Measurements from ENCODE around the gene STRADB. TPM values are rescaled to one million over a fixed set of nuclear protein-coding genes. Genes with fewer than 3 reads are reported as not detected.
"Not testable (repeated sequence)": the region's sequence is repeated elsewhere in the genome, so short reads cannot be mapped to it uniquely, and the experiment has no call there.

Gene STRADB
- total RNA-seq, 1 donor from 2014 or later: 142 TPM

- DNase-seq (ENCODE audit: low spot score): no peak
Measured at GRCh38 chr2:201430839-201431238, 20.7 kb upstream of the STRADB start.

GRCh38 chr2:201432038-201432620 is 19.4 kb upstream of the STRADB start:
- DNase-seq (ENCODE audit: low spot score): no peak

- DNase-seq (ENCODE audit: low spot score): peak; percentile 52
Measured at GRCh38 chr2:201432621-201433393, 18.7 kb upstream of the STRADB start.

DNA sequence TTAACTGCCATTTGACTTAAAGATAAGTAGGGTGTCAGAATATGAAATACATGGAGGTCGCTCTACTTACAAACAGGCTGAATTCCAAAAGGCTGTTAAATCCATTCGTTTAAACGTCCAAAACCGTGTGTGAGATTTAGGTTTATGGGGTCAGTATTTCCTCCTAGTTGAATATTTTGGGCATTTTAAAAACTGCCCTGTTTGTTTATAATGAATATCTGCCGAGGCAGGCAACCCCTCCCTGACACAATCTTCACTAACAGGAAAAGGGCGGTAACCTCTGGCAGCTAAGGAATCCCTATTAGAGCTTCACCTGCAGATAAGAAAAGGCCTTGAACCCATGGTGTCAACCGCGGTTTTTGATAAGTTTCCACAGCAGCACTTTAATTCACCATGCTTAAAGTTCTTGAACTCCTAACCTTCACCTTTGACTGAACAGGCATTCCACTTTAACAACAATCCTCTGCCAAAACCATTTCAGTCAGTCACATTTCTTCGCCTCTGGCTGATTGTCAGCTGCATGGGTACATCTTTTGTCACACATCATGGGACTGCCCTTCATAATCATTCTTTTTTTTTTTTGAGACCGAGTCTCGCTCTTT is 18.0 kb upstream of the STRADB start:
- DNase-seq (ENCODE audit: low spot score): no peak

GRCh38 chr2:201436141-201436540 is 15.4 kb upstream of the STRADB start:
- DNase-seq (ENCODE audit: low spot score): no peak

DNA sequence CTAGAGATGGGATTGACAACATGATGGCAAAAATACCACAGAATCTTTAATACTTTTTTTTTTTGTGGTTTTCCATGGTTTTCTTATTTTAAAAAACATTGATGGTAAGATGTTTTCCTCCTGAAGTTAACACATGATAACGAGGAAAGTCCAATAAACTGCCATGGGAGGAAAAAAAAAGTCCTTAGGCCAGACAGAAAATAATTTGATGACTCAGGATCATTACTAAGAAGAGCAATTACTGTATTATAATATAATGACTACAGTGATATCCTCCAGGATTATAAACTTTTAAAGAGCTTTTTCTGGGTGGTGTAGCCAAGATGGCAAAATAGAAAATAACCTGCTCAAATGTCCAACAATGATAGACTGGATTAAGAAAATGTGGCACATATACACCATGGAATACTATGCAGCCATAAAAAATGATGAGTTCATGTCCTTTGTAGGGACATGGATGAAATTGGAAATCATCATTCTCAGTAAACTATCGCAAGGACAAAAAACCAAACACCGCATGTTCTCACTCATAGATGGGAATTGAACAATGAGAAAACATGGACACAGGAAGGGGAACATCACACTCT is 12.1 kb upstream of the STRADB start:
- DNase-seq (ENCODE audit: low spot score): not testable (repeated sequence)

DNA sequence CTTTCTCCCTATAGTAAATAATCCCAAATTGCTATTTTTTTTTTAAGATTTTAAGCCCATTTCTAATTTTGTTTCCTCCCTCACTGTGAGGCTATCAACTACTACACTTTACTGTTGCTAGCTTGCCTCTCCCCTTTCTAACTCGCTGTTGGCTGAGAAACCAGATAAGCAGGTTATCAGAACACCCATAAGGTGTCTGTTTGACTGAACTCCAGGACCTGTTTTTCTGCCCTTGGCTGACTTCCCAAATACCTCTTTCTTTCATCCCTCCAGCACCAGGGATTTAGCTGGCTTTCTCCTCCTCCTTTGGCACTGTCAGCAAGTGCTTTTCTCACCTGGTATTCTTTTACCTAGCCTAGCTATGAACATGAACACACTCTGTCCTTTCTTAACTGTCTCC is 11.4 kb upstream of the STRADB start:
- DNase-seq (ENCODE audit: low spot score): peak; percentile 76

DNA sequence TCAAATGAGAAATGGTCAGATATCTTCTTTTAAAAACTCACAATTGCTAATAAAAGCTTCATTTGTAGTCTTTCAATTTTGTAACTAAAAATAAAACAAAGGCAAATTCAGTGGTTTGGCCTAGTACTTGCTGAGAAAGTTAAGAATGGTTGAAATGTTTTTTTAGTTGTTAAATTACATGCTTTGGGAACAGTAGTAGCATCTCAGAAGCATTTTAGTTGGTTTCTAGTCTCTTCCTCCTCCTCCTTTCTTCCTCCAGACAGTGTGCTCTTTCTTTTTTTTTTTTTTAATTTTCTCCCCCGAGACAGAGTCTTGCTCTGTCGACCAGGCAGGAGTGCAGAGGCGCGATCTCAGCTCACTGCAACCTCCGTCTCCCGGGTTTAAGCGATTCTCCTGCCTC is 10.1 kb upstream of the STRADB start:
- no peak for DNase-seq (ENCODE audit: low spot score)

DNA sequence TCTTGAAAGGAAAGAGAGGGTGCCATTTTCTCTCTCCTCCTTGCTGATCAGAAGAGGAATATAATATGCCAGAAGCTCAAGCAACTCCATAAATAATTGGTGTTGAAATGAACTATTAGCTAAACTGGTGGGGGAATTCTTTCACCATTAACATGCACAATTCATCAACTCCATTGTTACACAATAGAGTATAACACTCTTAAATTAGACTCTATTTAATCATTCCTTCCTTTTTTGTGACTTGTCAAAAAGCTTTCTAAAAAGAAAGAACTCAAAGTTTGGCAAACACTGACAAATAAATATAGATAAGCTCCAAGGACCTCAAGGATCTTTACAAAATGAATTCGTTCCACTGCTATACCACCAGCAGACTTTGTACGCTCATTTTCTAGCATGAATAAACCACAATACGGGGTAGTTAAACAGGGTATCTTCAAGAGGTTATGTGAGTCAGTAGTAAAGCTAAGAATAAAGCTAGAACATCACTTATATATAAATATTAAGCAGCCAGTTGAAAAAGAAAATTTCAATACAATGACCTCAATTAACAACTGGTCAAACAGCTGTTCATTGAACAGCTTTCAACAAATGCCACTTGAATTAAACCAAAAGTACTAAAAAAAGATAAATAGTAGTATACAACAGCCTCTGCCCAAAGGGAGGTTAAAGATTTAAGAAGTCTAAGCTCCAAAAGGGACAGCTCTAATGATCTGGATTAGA is 6.6 kb upstream of the STRADB start:
- DNase-seq (ENCODE audit: low spot score): no peak

GRCh38 chr2:201447086-201447485 is 4.5 kb upstream of the STRADB start:
- peak; percentile 30 for DNase-seq (ENCODE audit: low spot score)

DNA sequence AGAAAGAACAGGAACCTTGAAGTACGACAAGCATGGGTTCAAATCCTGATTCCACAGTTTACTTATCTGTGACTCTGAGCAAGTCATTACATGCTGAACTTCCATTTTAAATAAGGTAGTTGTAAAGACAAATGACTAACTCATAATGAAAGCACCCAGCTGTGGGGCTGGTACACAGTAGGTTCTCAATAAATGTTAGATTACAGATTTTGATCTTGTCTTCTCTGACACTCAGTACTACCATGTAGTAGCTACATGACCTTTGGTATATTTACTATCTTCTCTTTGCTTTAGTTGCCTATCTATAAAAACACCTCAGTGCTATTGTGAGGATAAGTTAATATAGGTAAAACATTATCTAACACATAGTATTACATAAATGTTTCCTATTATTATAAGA is 3.5 kb upstream of the STRADB start:
- no peak for DNase-seq (ENCODE audit: low spot score)

DNA sequence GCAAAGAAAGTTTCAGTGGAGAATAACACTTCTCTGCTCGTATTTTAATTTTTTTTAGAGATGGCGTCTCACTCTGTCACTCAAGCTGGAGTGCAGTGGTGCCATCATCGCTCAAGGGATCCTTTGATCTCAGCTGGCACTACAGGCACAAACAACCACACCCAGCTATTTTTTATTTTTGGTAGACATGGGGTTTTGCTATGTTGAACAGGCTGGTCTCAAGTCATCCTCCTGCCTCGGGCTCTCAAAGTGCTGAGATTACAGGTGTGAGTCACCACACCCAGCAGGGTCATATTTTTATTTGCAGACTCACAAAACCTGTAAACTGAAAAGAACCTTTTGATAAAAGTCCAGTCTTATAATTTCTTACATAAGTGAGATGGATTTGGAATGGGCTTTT is 2.8 kb upstream of the STRADB start:
- DNase-seq (ENCODE audit: low spot score): no peak

DNA sequence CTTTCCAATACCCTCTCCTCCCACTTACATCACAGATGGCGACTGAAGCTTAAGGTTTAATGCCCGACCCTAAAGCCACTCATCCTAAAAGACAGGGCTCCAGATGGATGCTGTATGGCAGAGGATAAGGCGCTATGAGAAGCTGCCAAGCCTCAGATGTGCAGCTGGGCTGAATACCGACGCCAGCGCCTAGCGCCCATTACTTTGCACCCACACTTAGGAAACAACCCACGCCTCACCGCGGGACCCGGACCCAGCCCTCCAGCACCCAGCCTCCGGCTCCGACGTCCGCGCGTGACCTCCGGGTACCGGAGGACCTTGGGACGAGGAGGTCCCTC is 617 bp upstream of the STRADB start:
- DNase-seq (ENCODE audit: low spot score): peak; percentile 68

DNA sequence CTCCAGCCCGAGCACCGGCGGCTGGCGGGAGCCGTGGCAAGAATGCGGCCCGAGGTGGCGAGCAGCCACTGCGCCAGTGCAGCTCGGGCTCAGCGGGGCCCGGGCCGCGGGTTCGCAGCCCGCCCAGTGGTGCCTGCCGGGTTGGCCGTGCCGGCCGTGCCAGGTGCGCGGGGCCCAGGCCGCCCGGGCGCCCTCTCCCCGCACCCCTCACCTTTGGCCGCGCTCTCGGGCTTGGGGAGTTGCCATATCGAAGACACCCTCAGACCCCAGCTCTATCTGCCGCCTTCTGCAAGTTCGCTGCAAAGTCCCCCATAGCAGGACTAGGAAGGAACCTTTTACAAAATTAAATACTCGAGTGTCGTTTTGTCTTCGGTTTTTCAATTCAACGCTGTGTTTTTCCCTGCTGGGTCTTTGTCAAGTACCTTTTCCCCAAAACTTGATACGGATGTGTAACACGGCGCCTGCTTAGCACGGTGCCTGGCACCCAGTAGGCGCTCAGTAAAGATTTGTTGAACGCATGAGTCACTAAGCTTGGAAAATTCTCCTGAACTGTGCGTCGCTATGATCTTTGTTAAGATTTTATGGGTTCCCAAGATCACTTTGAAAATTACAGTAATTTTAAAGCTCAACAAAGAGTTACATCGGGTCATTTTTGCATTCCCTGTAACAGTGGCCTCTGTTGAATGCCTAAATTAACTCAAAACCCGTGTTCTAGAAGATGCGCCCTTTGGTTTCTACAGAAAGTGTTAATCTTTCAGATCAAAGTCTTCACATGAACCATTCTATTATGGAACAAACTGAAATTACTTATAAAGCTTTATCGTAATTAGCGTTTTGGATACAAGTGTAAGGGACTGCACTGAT is 750 bp downstream of the STRADB start:
- no peak for DNase-seq (ENCODE audit: low spot score)

- DNase-seq (ENCODE audit: low spot score): no peak
Measured at GRCh38 chr2:201452922-201453643, 1.5 kb downstream of the STRADB start.

DNA sequence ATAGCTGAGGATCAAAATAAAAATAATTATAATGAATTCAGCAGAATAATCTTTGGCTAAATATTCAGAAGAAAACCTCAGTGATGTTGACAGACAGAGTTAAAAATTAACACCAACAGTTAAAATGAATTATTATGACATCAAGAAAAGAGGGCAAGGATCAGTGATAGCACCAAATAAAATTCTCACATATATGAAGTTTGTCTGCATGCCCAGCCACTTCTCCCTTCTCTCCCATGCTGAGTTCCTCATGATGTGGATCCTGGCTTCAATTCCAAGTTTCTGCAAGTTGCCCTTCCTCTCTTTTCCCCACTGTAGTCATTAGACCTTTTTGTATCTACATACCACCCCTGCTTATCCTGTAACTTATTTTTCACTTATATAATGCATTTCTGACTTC is 6.8 kb downstream of the STRADB start:
- DNase-seq (ENCODE audit: low spot score): no peak

DNA sequence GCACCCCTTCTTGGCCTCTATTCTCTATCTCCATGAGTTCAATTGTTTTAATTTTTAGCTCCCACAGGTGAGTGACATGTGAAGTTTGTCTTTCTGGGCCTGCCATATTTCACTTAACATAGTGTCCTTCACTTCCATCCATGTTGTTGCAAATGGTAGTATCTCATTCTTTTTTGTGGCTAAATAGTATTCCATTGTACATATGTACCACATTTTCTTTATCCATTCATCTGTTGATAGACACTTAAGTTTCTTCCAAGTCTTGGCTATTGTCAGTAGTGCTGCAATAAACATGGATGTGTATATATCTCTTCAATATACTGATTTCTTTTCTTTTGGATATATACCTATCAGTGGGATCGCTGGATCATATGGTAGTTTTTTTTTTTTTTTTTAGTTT is 9.0 kb downstream of the STRADB start:
- no peak for DNase-seq (ENCODE audit: low spot score)

GRCh38 chr2:201464547-201464946 is 13.0 kb downstream of the STRADB start:
- DNase-seq (ENCODE audit: low spot score): no peak

GRCh38 chr2:201465524-201465971 is 14.0 kb downstream of the STRADB start:
- peak; percentile 7 for DNase-seq (ENCODE audit: low spot score)

- peak; percentile 64 for DNase-seq (ENCODE audit: low spot score)
Measured at GRCh38 chr2:201466050-201466675, 14.6 kb downstream of the STRADB start.

All from umbilical cord (tissue), 2 donors.